OCI-LY3 (cell line): Measurements from ENCODE around the gene XRCC3.

Source experiments
- H2AFZ ChIP-seq: fragments of 200-600, 300-600 bp; shearing (Covaris generic); 2 replicates; pipeline ENCODE4 v1.6.0; 2014; ENCODE audit warnings: antibody characterized with exemption, low read depth, low read length
- H3K27ac ChIP-seq: fragments of 200-600, 300-600 bp; sonication (generic); 2 replicates; pipeline ENCODE4 v1.5.1; 2014; ENCODE audit warnings: mild to moderate bottlenecking, low read length, moderate library complexity, mixed read lengths
- H3K27me3 ChIP-seq: fragments of 200-600, 300-600 bp; sonication (generic); 2 replicates; pipeline ENCODE4 v1.6.1; 2014; ENCODE audit warnings: low read depth, low read length, mixed read lengths
- H3K36me3 ChIP-seq: fragments of 200-600, 300-600 bp; sonication (generic); replicated peaks from 2 replicates; pipeline ENCODE3; 2014; ENCODE audit warnings: low read depth, low read length, mixed read lengths
- H3K4me1 ChIP-seq: fragments of 300-600, 200-600 bp; sonication (generic); 2 replicates; pipeline ENCODE4 v1.6.1; 2014; ENCODE audit warnings: low read length, mixed read lengths
- H3K4me2 ChIP-seq: fragments of 200-600, 300-600 bp; sonication (generic); 2 replicates; pipeline ENCODE4 v1.6.1; 2014; ENCODE audit warnings: low read length, mixed read lengths
- H3K4me3 ChIP-seq: fragments of 300-600, 200-600 bp; sonication (generic); 2 replicates; pipeline ENCODE4 v1.5.1; 2014; ENCODE audit warnings: antibody characterized with exemption, mild to moderate bottlenecking, low read length, moderate library complexity
- H3K79me2 ChIP-seq: fragments of 300-600, 200-600 bp; shearing (Covaris generic); 2 replicates; pipeline ENCODE4 v1.6.1; 2014; ENCODE audit warnings: mild to moderate bottlenecking, low read length, mixed read lengths
- H3K9ac ChIP-seq: fragments of 300-600, 200-600 bp; shearing (Covaris generic); 2 replicates; pipeline ENCODE4 v1.6.0; 2014; ENCODE audit warnings: mild to moderate bottlenecking, low read length, moderate library complexity
- H3K9me3 ChIP-seq: fragments of 200-600, 300-600 bp; shearing (Covaris generic); 2 replicates; pipeline ENCODE4 v1.6.1; 2014; ENCODE audit warnings: low read length, mixed read lengths; ENCODE audit not compliant: insufficient read depth
- H4K20me1 ChIP-seq: fragments of 200-600, 300-600 bp; sonication (generic); 2 replicates; pipeline ENCODE4 v1.6.1; 2016; ENCODE audit warnings: low read length, mixed read lengths; ENCODE audit not compliant: insufficient read depth
- EZH2phosphoT487 ChIP-seq: fragments of 200-600 bp; shearing (Covaris generic); IDR thresholded peaks from 2 replicates; pipeline ENCODE4 v1.6.1; 2018; ENCODE audit warnings: antibody characterized with exemption, mixed run types, low read depth
- TF ChIP-seq, protein P1 (sequence below): fragments of 200-600, 300-600 bp; sonication (generic); IDR thresholded peaks from 2 replicates; pipeline ENCODE4 v1.5.1; 2014; ENCODE audit warnings: antibody characterized with exemption, low read length, low read depth

The XRCC3 gene

DNA sequence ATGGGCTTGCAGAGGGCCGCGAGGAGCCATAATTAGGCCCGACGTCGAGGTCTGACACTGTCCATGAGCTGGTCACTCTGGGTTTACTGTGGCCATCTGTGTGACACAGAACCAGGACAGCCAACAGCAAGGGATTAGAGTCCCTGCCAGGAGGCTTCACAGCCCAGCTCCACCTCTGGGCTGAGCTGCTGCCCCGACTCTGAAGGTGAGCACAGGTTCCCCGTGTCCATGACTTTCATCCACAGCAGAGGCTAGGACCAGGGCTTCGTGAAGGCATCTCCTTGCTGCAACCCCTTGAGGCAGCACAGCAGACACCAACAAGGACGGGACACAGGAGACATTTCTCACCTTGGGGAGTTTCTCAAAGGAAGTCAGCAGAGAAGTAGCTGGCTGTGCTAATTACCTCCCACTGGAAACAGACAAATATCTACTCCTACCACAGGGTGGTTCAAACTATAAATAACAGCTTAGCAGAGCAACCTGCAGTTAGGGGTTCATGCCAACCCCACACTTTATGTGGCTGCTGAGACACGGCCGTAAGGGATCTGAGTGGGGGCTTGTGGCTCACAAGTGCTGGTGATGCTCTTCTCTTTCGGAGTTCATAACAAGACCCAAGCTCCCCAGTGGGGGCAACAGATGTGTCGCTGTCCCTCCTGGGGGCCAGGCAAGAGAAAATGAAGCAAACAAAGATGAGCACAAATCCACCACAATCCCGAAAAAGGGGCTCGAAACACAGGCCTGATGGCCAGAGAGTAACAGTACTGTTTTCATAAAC is 29.6 kb upstream of the XRCC3 start:
- no peaks in the 10 kb centered on the region for H4K20me1 ChIP-seq
- peaks cover 8% of the 10 kb centered on the region; the same call in 1 of the 2 replicates for H3K4me1 ChIP-seq
- H2AFZ ChIP-seq, result no peak overlapping the region
- H3K9ac ChIP-seq, result no peak overlapping the region
- H3K27me3 ChIP-seq, result no peaks in the 10 kb centered on the region
- TF ChIP-seq, protein P1, sequence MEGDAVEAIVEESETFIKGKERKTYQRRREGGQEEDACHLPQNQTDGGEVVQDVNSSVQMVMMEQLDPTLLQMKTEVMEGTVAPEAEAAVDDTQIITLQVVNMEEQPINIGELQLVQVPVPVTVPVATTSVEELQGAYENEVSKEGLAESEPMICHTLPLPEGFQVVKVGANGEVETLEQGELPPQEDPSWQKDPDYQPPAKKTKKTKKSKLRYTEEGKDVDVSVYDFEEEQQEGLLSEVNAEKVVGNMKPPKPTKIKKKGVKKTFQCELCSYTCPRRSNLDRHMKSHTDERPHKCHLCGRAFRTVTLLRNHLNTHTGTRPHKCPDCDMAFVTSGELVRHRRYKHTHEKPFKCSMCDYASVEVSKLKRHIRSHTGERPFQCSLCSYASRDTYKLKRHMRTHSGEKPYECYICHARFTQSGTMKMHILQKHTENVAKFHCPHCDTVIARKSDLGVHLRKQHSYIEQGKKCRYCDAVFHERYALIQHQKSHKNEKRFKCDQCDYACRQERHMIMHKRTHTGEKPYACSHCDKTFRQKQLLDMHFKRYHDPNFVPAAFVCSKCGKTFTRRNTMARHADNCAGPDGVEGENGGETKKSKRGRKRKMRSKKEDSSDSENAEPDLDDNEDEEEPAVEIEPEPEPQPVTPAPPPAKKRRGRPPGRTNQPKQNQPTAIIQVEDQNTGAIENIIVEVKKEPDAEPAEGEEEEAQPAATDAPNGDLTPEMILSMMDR, result no peak
- no peak overlapping the region for H3K4me3 ChIP-seq
- H3K27ac ChIP-seq, result no peak overlapping the region
- H3K36me3 ChIP-seq, result no peaks in the 10 kb centered on the region
- no peak overlapping the region for H3K4me2 ChIP-seq
- no peaks in the 10 kb centered on the region for H3K9me3 ChIP-seq
- no peaks in the 10 kb centered on the region for H3K79me2 ChIP-seq

- H3K4me3 ChIP-seq, result no peak overlapping the region
- no peak for TF ChIP-seq EZH2phosphoT487
- TF ChIP-seq, protein P1, result no peak
- no peaks in the 10 kb centered on the region for H3K27me3 ChIP-seq
- no peak overlapping the region for H2AFZ ChIP-seq
- no peaks in the 10 kb centered on the region for H3K79me2 ChIP-seq
- H4K20me1 ChIP-seq, result no peaks in the 10 kb centered on the region
- no peak overlapping the region for H3K27ac ChIP-seq
- no peaks in the 10 kb centered on the region for H3K9me3 ChIP-seq
- H3K4me1 ChIP-seq, result peaks cover 6% of the 10 kb centered on the region; the same call in 1 of the 2 replicates
- no peak overlapping the region for H3K4me2 ChIP-seq
- no peaks in the 10 kb centered on the region for H3K36me3 ChIP-seq
- H3K9ac ChIP-seq, result no peak overlapping the region
Measured at GRCh38 chr14:103743691-103744090, 28.4 kb upstream of the XRCC3 start.

DNA sequence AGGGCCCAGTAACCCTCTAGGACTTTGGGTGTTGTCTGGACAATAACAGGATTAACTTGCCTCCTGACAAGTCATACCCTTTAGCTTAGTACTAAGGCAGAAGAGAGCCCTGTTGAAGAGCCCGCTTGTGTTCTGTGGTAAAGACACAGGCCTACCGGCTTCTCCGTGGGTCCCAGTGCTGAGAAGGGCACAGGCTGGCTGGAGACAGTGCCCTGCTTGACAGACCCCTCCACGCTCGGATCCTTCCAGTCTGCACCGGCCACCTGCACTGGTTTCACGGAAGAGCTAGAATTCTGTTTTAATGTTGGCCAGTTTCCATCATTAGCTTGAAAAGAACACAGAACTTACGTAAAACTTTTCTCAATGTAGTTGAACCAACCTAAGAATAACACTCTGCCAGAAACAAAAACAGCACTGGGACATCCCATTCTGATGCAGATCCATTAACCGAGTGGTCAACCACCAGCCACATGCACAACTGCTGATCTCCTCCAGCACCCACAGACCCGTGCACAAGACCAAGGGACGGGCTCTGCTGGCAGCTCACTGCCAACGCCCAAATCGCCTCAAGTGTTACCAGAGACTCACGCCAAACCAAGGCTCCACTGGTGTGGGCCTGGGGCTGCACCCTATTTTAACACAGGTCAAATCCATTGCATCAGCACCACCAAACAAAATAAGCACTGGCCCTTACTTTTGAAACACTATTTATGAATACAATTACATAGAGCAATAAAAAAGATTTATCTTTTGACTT is 27.4 kb upstream of the XRCC3 start:
- no peaks in the 10 kb centered on the region for H3K36me3 ChIP-seq
- no peak overlapping the region for H3K27ac ChIP-seq
- H3K9ac ChIP-seq, result no peak overlapping the region
- H3K4me3 ChIP-seq, result no peak overlapping the region
- TF ChIP-seq EZH2phosphoT487, result no peak
- TF ChIP-seq, protein P1, result no peak
- no peaks in the 10 kb centered on the region for H4K20me1 ChIP-seq
- H2AFZ ChIP-seq, result no peak overlapping the region
- no peaks in the 10 kb centered on the region for H3K4me1 ChIP-seq
- H3K4me2 ChIP-seq, result no peak overlapping the region
- no peaks in the 10 kb centered on the region for H3K27me3 ChIP-seq
- no peaks in the 10 kb centered on the region for H3K79me2 ChIP-seq
- no peaks in the 10 kb centered on the region for H3K9me3 ChIP-seq

DNA sequence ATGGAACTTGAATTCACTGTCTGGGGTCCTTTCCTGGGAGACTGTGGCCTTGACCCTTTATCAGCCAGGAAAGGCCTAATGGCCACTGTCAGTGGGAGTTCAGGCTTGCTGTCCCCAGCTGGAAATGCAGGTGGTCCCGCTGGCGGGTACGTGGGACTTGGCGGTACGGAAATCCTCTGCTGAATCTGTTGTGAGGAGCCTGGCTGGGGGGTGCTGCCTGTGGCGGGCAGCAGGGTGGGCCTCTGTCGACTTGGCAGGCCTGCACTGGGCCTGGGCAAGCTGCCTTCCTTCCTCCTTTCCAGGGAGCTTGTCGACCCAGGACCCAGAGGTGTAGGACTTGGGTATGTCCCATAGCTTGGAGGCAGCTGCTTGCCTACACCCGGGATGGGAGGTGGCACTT is 26.6 kb upstream of the XRCC3 start:
- Histone ChIP-seq H3K27me3 (no peaks in the 10 kb centered on the region), H3K4me1 (no peaks in the 10 kb centered on the region), H3K36me3 (no peaks in the 10 kb centered on the region), H3K9ac (no peak overlapping the region), H3K4me3 (no peak overlapping the region), H2AFZ (no peak overlapping the region), H3K79me2 (no peaks in the 10 kb centered on the region), H3K4me2 (no peak overlapping the region), H3K9me3 (no peaks in the 10 kb centered on the region), H4K20me1 (no peaks in the 10 kb centered on the region), H3K27ac (no peak overlapping the region)
- no peak for TF ChIP-seq EZH2phosphoT487
- TF ChIP-seq, protein P1, result no peak
